Heart left ventricle (tissue), 13 donors: ENCODE results near the gene EHD4.

Experiments used
- POLR2A ChIP-seq, 2 donors: fragments of 450-650 bp; IDR thresholded peaks; one replicate each; pipeline ENCODE4 v1.6.1; 2017; ENCODE audit warnings: antibody characterized with exemption in 2 of 2, mild to moderate bottlenecking in 2 of 2, moderate library complexity in 2 of 2
- TF ChIP-seq, protein P1 (sequence below), 12 donors: fragments of 200-600 bp; sonication (generic) in 4 of 12; IDR thresholded peaks; one replicate each; pipeline versions ENCODE4 v1.5.0 to v1.8.0; 2018 to 2022; ENCODE audit warnings: antibody characterized with exemption in 12 of 12, mild to moderate bottlenecking in 5 of 12
- donor health status: ischemic (EF 13 %, LVEDD 7.1; RV severe dilation, severe dysfunction).
- donor health status: DM: no; HTN: yes; CAD: no.
- donor health status: DM: no; HTN: no; CAD: no.
- donor health status: ischemic (EF 25% LVEDD 6.9; RV normal size, moderate dysfunction).
- donor health status: ischemic (EF 25% LVEDD 5.7; RV mildly dilated, moderate dysfunction).
- donor health status: ischemic (EF 35%, LVEDD 5.7; RV mildly dilated, moderate dysfunction).
- donor health status: nonischemic (EF 11% LVEDD 7.7; RV severe dilation, severe dysfunction).
- donor health status: DM: yes; HTN: yes; CAD: no.
- donor health status: PGD.
- donor health status: ischemic (EF 29% LVEDD 5.4; RV normal size, mild dysfunction).
- donor health status: nonischemic (EF 23%, LVEDD 6.1; RV moderate dilation, normal function).

DNA sequence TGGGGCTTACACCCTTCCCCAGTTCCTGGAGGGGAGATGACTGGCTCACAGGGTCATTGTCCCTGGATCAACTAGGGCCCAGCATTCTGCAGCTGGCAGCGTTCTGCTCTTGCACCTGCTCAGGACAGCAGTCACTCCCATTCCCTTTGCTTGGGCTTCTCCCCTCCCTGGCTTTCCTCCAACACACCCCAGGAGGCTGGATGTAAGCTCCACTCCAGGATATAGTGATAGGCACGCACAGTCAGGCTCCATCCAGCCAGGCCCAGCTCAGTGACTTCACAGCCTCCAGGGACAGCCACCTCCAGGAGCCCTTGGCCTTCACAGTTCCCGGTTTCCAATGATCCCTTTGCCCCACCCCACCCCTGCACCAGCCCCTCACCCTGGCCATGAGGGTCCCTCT, 80.4 kb downstream of the EHD4 start:
- TF ChIP-seq, protein P1, sequence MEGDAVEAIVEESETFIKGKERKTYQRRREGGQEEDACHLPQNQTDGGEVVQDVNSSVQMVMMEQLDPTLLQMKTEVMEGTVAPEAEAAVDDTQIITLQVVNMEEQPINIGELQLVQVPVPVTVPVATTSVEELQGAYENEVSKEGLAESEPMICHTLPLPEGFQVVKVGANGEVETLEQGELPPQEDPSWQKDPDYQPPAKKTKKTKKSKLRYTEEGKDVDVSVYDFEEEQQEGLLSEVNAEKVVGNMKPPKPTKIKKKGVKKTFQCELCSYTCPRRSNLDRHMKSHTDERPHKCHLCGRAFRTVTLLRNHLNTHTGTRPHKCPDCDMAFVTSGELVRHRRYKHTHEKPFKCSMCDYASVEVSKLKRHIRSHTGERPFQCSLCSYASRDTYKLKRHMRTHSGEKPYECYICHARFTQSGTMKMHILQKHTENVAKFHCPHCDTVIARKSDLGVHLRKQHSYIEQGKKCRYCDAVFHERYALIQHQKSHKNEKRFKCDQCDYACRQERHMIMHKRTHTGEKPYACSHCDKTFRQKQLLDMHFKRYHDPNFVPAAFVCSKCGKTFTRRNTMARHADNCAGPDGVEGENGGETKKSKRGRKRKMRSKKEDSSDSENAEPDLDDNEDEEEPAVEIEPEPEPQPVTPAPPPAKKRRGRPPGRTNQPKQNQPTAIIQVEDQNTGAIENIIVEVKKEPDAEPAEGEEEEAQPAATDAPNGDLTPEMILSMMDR (IDR thresholded peaks at IDR 0.05) = no peak
- no peak for TF ChIP-seq POLR2A (IDR thresholded peaks at IDR 0.05)
